Glutamatergic neuron (in vitro differentiated cells): Measurements from ENCODE around the gene MAN2B2. TPM values are rescaled to one million over a fixed set of nuclear protein-coding genes. Genes with fewer than 3 reads are reported as not detected.

Experiments used
- DNase-seq: peaks from one replicate; pipeline ENCODE4 v3.0.0; 2022
- H3K27ac Mint-ChIP-seq: one replicate; pipeline ENCODE4 v1.8.0; 2020; ENCODE audit warnings: mild to moderate bottlenecking, mixed read lengths, inconsistent platforms; ENCODE audit not compliant: unreplicated experiment
- H3K27me3 Mint-ChIP-seq: one replicate; pipeline ENCODE4 v1.8.0; 2020; ENCODE audit warnings: mild to moderate bottlenecking, moderate library complexity, mixed read lengths, inconsistent platforms; ENCODE audit not compliant: unreplicated experiment
- H3K36me3 Mint-ChIP-seq: one replicate; pipeline ENCODE4 v1.8.0; 2020; ENCODE audit warnings: mild to moderate bottlenecking, mixed read lengths, inconsistent platforms; ENCODE audit not compliant: unreplicated experiment
- H3K4me1 Mint-ChIP-seq: one replicate; pipeline ENCODE4 v1.8.0; 2020; ENCODE audit warnings: mild to moderate bottlenecking, low read depth, mixed read lengths, inconsistent platforms; ENCODE audit not compliant: unreplicated experiment
- H3K4me3 Mint-ChIP-seq: one replicate; pipeline ENCODE4 v1.8.0; 2020; ENCODE audit warnings: mild to moderate bottlenecking, mixed read lengths, inconsistent platforms; ENCODE audit not compliant: unreplicated experiment
- H3K9me3 Mint-ChIP-seq: one replicate; pipeline ENCODE4 v1.8.0; 2020; ENCODE audit warnings: mild to moderate bottlenecking, moderate library complexity, mixed read lengths, inconsistent platforms; ENCODE audit not compliant: unreplicated experiment
- total RNA-seq: library from RNA; stranded (reverse); fragmentation: NEBNext Ultra II Directional; extraction: Animal tissue kit (Norgen Biotek cat#: 25700); gene quantifications from one replicate; pipeline ENCODE4 v1.2.1, GENCODE V29; 2021; ENCODE audit not compliant: unreplicated experiment
- TF ChIP-seq, protein P1 (sequence below): fragments of 200-600 bp; sonication (generic); IDR thresholded peaks from one replicate; pipeline ENCODE4 v1.5.0; 2021; ENCODE audit not compliant: partially characterized antibody, unreplicated experiment

The MAN2B2 gene
- total RNA-seq, 1 donor from 2014 or later: 15.5 TPM

DNA sequence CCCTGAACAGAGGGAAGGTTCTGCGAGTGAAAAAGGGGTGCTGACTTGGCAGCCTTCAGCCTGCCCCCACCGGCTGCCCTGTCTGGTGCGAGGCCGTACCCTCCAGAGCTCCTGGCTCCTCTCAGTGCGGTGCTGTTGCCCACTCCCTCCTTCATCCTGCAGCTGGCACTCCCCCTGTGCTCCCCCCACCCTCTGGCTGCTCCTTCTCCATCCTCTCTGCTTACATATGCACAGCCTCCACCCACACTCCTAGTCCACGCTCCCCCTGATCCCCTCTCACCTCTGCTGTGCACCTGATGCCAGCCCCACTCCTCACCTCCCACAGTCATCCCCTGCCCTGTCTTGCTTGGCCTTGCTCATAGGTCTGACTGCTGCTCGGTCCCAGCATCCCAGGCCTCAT, 9.9 kb downstream of the MAN2B2 start:
- no peaks in the 10 kb centered on the region for H3K4me1 Mint-ChIP-seq
- TF ChIP-seq, protein P1, sequence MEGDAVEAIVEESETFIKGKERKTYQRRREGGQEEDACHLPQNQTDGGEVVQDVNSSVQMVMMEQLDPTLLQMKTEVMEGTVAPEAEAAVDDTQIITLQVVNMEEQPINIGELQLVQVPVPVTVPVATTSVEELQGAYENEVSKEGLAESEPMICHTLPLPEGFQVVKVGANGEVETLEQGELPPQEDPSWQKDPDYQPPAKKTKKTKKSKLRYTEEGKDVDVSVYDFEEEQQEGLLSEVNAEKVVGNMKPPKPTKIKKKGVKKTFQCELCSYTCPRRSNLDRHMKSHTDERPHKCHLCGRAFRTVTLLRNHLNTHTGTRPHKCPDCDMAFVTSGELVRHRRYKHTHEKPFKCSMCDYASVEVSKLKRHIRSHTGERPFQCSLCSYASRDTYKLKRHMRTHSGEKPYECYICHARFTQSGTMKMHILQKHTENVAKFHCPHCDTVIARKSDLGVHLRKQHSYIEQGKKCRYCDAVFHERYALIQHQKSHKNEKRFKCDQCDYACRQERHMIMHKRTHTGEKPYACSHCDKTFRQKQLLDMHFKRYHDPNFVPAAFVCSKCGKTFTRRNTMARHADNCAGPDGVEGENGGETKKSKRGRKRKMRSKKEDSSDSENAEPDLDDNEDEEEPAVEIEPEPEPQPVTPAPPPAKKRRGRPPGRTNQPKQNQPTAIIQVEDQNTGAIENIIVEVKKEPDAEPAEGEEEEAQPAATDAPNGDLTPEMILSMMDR: no peak
- H3K27ac Mint-ChIP-seq: no peak overlapping the region
- no peak for DNase-seq
- H3K36me3 Mint-ChIP-seq: peaks cover 4% of the 10 kb centered on the region
- no peak overlapping the region for H3K4me3 Mint-ChIP-seq
- H3K27me3 Mint-ChIP-seq: peaks cover 2% of the 10 kb centered on the region
- peaks cover 8% of the 10 kb centered on the region for H3K9me3 Mint-ChIP-seq

DNA sequence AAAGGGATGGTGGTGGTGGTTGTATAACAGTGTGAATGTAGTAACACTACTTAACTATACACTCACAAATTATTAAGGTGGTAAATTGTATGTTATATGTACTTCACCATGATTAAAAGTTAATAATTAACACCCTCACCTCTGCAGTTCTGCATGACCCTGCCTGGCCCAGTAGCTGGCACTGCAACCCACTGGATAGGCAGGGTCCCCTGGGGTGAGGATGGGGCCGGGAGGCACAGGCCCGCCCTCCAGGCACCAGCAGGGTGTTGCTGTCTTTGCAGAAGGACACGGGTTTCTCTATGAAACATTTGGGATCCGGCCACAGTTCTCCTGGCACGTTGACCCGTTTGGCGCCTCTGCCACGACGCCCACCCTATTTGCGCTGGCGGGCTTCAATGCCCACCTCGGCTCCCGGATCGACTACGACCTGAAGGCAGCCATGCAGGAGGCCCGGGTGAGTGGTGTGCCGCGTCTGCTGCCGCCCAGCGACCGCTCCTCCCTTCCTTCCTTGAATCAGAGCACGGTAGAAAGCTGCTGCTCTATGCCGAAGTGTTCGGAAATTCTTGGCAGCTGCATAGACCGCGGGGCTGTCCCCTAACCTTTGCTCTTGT, 11.8 kb downstream of the MAN2B2 start:
- Mint-ChIP-seq H3K9me3 (peaks cover 15% of the 10 kb centered on the region), H3K27me3 (peaks cover 6% of the 10 kb centered on the region), H3K4me1 (peaks cover 7% of the 10 kb centered on the region), H3K36me3 (no peaks in the 10 kb centered on the region), H3K27ac (no peak overlapping the region), H3K4me3 (no peak overlapping the region)
- DNase-seq: no peak
- TF ChIP-seq, protein P1: no peak

DNA sequence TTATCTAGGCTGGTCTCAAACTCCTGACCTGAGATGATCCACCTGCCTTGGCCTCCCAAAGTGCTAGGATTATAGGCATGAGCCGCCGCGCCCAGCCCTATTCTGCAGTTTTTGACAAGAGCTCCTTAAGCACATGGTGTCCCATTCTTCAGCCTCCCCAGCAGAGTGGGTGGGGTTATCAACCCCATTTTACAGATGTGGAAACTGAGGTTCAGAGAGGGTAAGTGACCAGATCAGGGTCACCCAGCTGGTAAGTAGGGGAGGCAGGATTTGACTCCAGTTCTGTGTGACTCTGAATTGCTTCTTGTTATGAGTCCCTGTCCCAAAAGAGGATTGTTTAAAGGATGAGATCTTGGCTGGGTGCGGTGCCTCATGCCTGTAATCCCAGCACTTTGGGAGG, 14.5 kb downstream of the MAN2B2 start:
- H3K9me3 Mint-ChIP-seq: peaks cover 10% of the 10 kb centered on the region
- TF ChIP-seq, protein P1: no peak

DNA sequence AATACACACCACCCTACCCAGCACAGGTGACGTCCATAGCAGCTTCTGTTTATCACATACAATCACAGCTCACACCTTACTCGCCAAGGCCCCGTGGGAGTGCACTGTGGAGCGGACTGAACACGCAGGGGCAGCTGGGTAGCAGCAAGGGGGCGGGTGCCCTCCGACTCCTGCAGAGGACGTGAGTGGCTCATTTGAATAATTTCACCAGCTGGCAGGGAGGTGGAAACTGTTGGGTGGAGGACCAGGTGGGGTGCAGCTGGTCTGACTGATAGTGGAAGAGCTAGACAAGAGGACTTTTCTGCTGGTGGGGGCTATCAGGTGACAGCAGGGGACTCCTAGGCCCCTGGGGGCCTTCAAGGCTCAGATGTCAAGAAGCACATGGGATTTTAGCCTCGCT, 16.3 kb downstream of the MAN2B2 start:
- peaks cover 5% of the 10 kb centered on the region for H3K27me3 Mint-ChIP-seq
- peak; percentile 83 for DNase-seq
- peak overlapping the region; percentile 66 for H3K27ac Mint-ChIP-seq
- no peak overlapping the region for H3K4me3 Mint-ChIP-seq
- TF ChIP-seq, protein P1: no peak
- H3K36me3 Mint-ChIP-seq: no peaks in the 10 kb centered on the region
- H3K9me3 Mint-ChIP-seq: peaks cover 7% of the 10 kb centered on the region
- peaks cover 11% of the 10 kb centered on the region for H3K4me1 Mint-ChIP-seq

More for the DNA sequence above, 14.5 kb downstream of the MAN2B2 start:
- no peak overlapping the region for H3K27ac Mint-ChIP-seq
- H3K36me3 Mint-ChIP-seq: no peaks in the 10 kb centered on the region
- peaks cover 5% of the 10 kb centered on the region for H3K27me3 Mint-ChIP-seq
- DNase-seq: no peak
- H3K4me3 Mint-ChIP-seq: no peak overlapping the region
- peaks cover 7% of the 10 kb centered on the region for H3K4me1 Mint-ChIP-seq

DNA sequence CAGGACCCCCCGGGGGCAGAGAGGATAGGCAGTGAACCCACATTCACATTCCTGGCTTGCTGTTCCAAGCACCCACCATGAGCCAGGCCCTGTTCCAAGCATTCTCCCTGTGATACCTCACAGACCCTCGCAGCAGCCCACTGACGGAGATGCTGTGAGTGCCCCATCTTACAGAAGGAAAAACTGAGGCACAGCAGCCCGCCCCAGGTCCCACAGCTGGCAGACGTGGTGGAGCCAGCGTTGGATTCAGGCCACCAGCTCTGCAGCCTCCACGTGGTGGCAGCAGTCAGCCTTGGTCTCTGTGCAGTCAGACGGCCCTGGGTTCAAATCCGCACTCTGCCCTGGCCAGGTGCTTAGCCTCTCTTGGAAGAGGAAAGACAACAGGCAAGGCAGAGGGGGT, 16.8 kb downstream of the MAN2B2 start:
- H3K27ac Mint-ChIP-seq: peak overlapping the region; percentile 66
- DNase-seq: no peak
- H3K4me3 Mint-ChIP-seq: no peak overlapping the region
- no peaks in the 10 kb centered on the region for H3K36me3 Mint-ChIP-seq
- peaks cover 13% of the 10 kb centered on the region for H3K4me1 Mint-ChIP-seq
- peaks cover 7% of the 10 kb centered on the region for H3K9me3 Mint-ChIP-seq
- TF ChIP-seq, protein P1: no peak
- H3K27me3 Mint-ChIP-seq: peaks cover 5% of the 10 kb centered on the region
